ENCODE measurements around the gene RASGEF1B.

GRCh38 chr4:81427344-81427821 lies 44.3 kb downstream of the RASGEF1B start:
- TF ChIP-seq POLR2AphosphoS5 (IDR thresholded peaks at IDR 0.05; ENCODE audit: insufficient read depth in 1 of 2, low read depth in 1 of 2) (no peak), POLR2A (IDR thresholded peaks at IDR 0.05) (no peak), CTCF (IDR thresholded peaks at IDR 0.05) (no peak)

Data from vagina (tissue), 2 donors.